ENCODE measurements around the gene CAPZA1.
A peak's percentile ranks its signal among the peaks of the same experiment; 100 is the strongest.

CAPZA1 gene

DNA sequence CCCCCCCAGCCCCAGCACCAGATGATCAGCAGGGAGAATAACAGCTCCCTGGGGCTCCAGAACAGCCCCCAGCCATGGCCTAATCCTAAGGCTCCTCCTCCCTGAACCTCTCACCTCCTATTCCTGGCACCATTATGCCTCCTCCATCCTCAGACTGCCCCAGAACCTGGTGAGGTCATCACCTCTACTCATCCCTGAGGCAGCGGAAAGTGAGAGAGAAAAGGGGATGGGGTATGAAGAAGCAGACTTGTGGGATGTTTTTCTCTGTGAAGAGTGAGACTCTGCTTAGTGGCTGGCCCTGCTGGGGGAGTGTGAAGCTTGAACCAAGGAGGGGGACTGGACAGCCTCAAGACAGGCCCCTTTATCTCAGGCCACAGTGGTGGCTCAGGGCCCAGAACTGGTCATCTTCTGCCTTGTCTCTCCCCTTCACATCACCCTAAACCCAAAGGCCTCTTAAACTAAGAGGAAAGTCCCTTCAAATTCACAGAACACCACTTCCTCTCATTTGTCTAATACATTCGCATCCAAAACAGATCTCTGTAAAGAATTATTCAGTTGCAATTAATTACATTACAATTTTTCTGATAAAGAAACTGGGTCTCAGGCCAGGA lies 97.7 kb downstream of the CAPZA1 start:
- no peak for DNase-seq

DNA sequence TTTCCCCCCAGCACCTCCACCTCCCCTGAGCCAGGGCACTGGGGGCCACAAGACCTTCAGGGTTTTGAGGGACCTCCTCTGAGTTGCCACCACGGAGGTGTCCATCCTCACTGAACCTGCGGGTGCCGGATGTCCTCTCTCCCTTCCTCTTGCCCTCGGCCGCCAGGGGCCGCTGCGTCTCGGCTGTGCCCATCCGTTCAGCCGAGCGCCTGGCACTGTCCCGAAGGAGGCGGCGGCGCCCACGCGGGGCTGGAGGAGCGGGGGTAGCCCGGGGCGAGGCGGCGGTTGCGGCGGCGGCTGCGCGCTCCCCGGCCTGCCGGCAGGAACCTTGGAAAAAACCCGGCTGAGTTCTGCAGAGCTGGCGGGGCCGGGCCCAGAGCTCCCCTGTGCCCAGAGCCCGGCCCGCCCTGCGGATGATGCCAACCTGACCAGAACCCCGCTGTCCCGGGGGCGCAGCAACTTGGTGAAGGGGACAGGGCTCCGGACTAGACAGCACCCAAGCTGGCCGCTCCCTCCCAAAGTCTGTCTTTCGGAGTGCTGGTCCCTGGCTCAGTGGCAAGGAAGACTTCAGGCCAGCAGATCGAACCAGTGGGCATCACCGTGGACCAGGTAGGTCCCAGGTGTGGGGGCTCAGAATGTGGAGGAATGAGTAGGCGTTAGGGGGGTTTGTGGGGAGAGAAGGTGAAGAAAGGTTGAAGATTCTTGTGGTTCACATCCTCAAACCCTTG lies 99.2 kb downstream of the CAPZA1 start:
- peak; percentile 55 for DNase-seq

DNA sequence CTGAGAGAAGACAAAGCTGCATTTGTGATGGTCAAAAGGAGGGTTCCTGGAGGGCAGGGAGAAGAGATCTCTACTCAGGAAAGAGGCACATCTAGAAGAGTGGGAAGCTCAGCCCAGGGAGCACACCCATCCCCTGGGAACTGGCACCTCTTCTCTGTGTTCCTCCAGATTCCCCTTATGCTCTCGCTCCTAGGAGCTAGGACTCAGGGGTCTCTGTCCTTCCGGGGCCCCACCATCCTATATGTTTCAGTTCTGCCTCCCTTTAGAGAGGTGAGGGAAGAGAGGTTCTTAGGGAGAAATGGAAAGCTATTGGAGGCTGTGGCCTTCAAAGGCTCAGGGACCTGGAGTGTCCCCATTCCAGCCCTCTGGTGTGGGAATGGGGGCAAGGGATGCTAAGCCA lies 100.1 kb downstream of the CAPZA1 start:
- DNase-seq, result no peak

DNA sequence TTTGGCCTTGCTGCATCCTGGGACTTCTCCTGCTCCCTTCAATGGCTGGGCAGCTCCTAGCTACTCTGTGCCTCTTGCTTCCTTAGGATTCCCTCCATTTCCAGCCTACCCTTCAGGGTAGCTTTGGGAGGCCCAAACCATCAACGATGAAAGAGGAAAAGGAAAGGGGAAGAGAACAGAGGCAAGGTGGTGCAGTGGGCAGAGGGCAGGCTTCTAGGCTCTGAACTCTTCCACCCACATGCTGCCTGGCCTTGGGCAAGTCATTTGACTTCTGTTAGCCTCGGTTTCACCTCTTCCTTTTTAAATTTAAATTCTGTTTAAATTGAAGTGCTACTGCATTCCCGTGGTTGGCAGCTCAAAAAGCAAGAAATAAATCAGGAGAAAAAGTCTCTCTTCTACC lies 101.2 kb downstream of the CAPZA1 start:
- DNase-seq, result no peak

Data from GDM1 (cell line).